ENCODE measurements around the gene EXOC4.

The EXOC4 gene

GRCh38 chr7:133808493-133808866 lies 555.6 kb downstream of the EXOC4 start:
- DNase-seq = no peak

- DNase-seq = no peak
Observed at GRCh38 chr7:133812877-133813276, 560.0 kb downstream of the EXOC4 start.

- no peak for DNase-seq
Observed at GRCh38 chr7:133815611-133816210, 562.8 kb downstream of the EXOC4 start.

- no peak for DNase-seq
Observed at GRCh38 chr7:133819695-133820094, 566.8 kb downstream of the EXOC4 start.

GRCh38 chr7:133820584-133820983 lies 567.7 kb downstream of the EXOC4 start:
- DNase-seq = no peak

- no peak for DNase-seq
Observed at GRCh38 chr7:133821171-133821570, 568.3 kb downstream of the EXOC4 start.

- DNase-seq = no peak
Observed at GRCh38 chr7:133822001-133822641, 569.2 kb downstream of the EXOC4 start.

GRCh38 chr7:133822868-133823552 lies 570.1 kb downstream of the EXOC4 start:
- no peak for DNase-seq

- no peak for DNase-seq
Observed at GRCh38 chr7:133824132-133824531, 571.3 kb downstream of the EXOC4 start.

GRCh38 chr7:133827707-133828623 lies 575.1 kb downstream of the EXOC4 start:
- no peak for DNase-seq

GRCh38 chr7:133828906-133829305 lies 576.0 kb downstream of the EXOC4 start:
- no peak for DNase-seq

GRCh38 chr7:133829336-133829897 lies 576.5 kb downstream of the EXOC4 start:
- DNase-seq = no peak

- DNase-seq = no peak
Observed at GRCh38 chr7:133830081-133830480, 577.2 kb downstream of the EXOC4 start.

- no peak for DNase-seq
Observed at GRCh38 chr7:133836666-133837065, 583.8 kb downstream of the EXOC4 start.

- DNase-seq = no peak
Observed at GRCh38 chr7:133837224-133837623, 584.3 kb downstream of the EXOC4 start.

- no peak for DNase-seq
Observed at GRCh38 chr7:133839121-133839520, 586.2 kb downstream of the EXOC4 start.

GRCh38 chr7:133843341-133843740 lies 590.5 kb downstream of the EXOC4 start:
- DNase-seq = no peak

GRCh38 chr7:133845005-133845404 lies 592.1 kb downstream of the EXOC4 start:
- DNase-seq = no peak

- no peak for DNase-seq
Observed at GRCh38 chr7:133846203-133846945, 593.5 kb downstream of the EXOC4 start.

- no peak for DNase-seq
Observed at GRCh38 chr7:133850497-133851280, 597.8 kb downstream of the EXOC4 start.

GRCh38 chr7:133851411-133851810 lies 598.5 kb downstream of the EXOC4 start:
- DNase-seq = no peak
